GM12878 (cell line): ENCODE data around the gene PPFIA4. TPM values are rescaled to one million over a fixed set of nuclear protein-coding genes. Genes with fewer than 3 reads are reported as not detected.
A peak's percentile ranks its signal among the peaks of the same experiment; 100 is the strongest.
"Not testable (repeated sequence)": the region's sequence is repeated elsewhere in the genome, so short reads cannot be mapped to it uniquely, and the experiment has no call there.

Experiments used
- ATAC-seq: fragments of 200-7000 bp; cut with Tn5 transposase; 3 replicates; pipeline ENCODE4 v1.9.1; 2020; ENCODE audit warnings: mild to moderate bottlenecking, moderate library complexity
- BruUV-seq: library from RNA; stranded (reverse); fragments of 400-500 nt; replicated peaks from 2 replicates; lab custom pipeline; 2021; lab: Mats Ljungman, UMichigan
- CTCF ChIA-PET: fragments of 300-600 bp; sonication (Branson Sonifier 250); formaldehyde crosslinking; extraction: SDS; loops from one replicate; lab custom pipeline; 2021; ENCODE audit warnings: inconsistent platforms; lab: Yijun Ruan, JAX
- POLR2A ChIA-PET: fragments of 350-600 bp; formaldehyde crosslinking; extraction: SDS; loops from one replicate; lab custom pipeline; 2021; ENCODE audit warnings: inconsistent platforms; lab: Charles Lee
- RAD21 ChIA-PET: fragments of 300-600 bp; sonication (Branson Sonifier 250); formaldehyde crosslinking; loops from one replicate; lab custom pipeline; 2023; ENCODE audit warnings: antibody characterized with exemption; ENCODE audit not compliant: unreplicated experiment; lab: Charles Lee
- SMC1A ChIA-PET: fragments of 300-600 bp; sonication (Branson Sonifier 250); formaldehyde crosslinking; loops from one replicate; lab custom pipeline; 2023; ENCODE audit not compliant: unreplicated experiment, uncharacterized antibody; lab: Charles Lee
- DNase-seq: peaks from one replicate; pipeline ENCODE4 v3.0.0-alpha.2; 2011; ENCODE audit warnings: low read depth, low spot score
- FAIRE-seq: peaks from 3 replicates; lab custom pipeline; 2011; peaks lifted over from hg19 to GRCh38; lab: Jason Lieb, UNC
- H2AFZ ChIP-seq: 2 replicates; pipeline ENCODE4 v1.6.0; 2011; ENCODE audit warnings: low read depth, low read length, control low read depth; ENCODE audit not compliant: control insufficient read depth
- H3K27ac ChIP-seq: 2 replicates; pipeline ENCODE4 v1.5.1; 2011; ENCODE audit warnings: control low read depth; ENCODE audit not compliant: control insufficient read depth, insufficient read depth
- H3K27me3 ChIP-seq, 2 experiments: replicated peaks in 1 of 2; 2 replicates each; pipeline versions ENCODE4 v1.6.0 to v1.6.1; 2011; ENCODE audit warnings: low read length in 1 of 2; ENCODE audit not compliant: control insufficient read depth in 2 of 2, insufficient read depth in 2 of 2
- H3K36me3 ChIP-seq, 2 experiments: 2 replicates each; pipeline ENCODE4 v1.5.1; 2011; ENCODE audit warnings: low read length in 1 of 2; ENCODE audit not compliant: control insufficient read depth in 2 of 2, insufficient read depth in 2 of 2
- H3K4me1 ChIP-seq: 2 replicates; pipeline ENCODE4 v1.6.1; 2011; ENCODE audit warnings: mild to moderate bottlenecking, low read length, moderate library complexity, mixed read lengths; ENCODE audit not compliant: control insufficient read depth, insufficient read depth
- H3K4me2 ChIP-seq: 2 replicates; pipeline ENCODE4 v1.6.0; 2011; ENCODE audit warnings: control low read depth; ENCODE audit not compliant: control insufficient read depth, insufficient read depth
- H3K4me3 ChIP-seq: fragments of 200-600 bp; sonication (generic); 2 replicates; pipeline ENCODE4 v1.5.1; 2016
- H3K79me2 ChIP-seq: 2 replicates; pipeline ENCODE4 v1.6.0; 2011; ENCODE audit warnings: low read length; ENCODE audit not compliant: control insufficient read depth, insufficient read depth
- H3K9ac ChIP-seq: 2 replicates; pipeline ENCODE4 v1.8.0; 2011; ENCODE audit warnings: low read length, control low read depth, mixed read lengths; ENCODE audit not compliant: control insufficient read depth, insufficient read depth
- H3K9me3 ChIP-seq: replicated peaks from 3 replicates; pipeline ENCODE4 v1.5.1; 2011; ENCODE audit warnings: mild to moderate bottlenecking, low read length; ENCODE audit not compliant: control insufficient read depth, insufficient read depth
- H4K20me1 ChIP-seq: 2 replicates; pipeline ENCODE4 v1.6.0; 2011; ENCODE audit not compliant: control insufficient read depth, insufficient read depth
- BHLHE40 ChIP-seq, 2 experiments: fragments of 450-650 bp in 1 of 2; IDR thresholded peaks; 2 replicates each; pipeline ENCODE4 v1.6.1; 2011 to 2017; ENCODE audit warnings: low read depth in 2 of 2, borderline replicate concordance in 1 of 2, improper control_type of control experiment in 1 of 2, low read length in 1 of 2, mild to moderate bottlenecking in 1 of 2
- BRCA1 ChIP-seq: IDR thresholded peaks from 2 replicates; pipeline ENCODE4 v1.6.1; 2011; ENCODE audit warnings: low read depth, low read length, improper control_type of control experiment
- KAT2A ChIP-seq: conservative IDR thresholded peaks from 2 replicates; pipeline ENCODE4 v1.6.1; 2011; ENCODE audit warnings: low read depth, low read length; ENCODE audit not compliant: control insufficient read depth
- RUNX3 ChIP-seq: IDR thresholded peaks from 2 replicates; pipeline ENCODE4 v1.6.1; 2012; ENCODE audit warnings: low read length, inconsistent platforms
- TCF3 ChIP-seq: IDR thresholded peaks from 2 replicates; pipeline ENCODE4 v1.6.1; 2012; ENCODE audit warnings: low read depth, mild to moderate bottlenecking, low read length, borderline replicate concordance; ENCODE audit not compliant: insufficient read depth
- WGBS: methylation state at CpG from one replicate; pipeline ENCODE4 v1.1.6; 2016; ENCODE audit warnings: low lambda C conversion rate; ENCODE audit not compliant: insufficient replicate concordance, insufficient coverage; ENCODE audit errors: missing lambda C conversion rate; 5-methylcytosine and 5-hydroxymethylcytosine counted together
- in situ Hi-C: fragments of 300-500 bp; cut with MboI; formaldehyde crosslinking; loops from 9 replicates; pipeline ENCODE4 v1.14.3; 2018; ENCODE audit warnings: mixed read lengths
- intact Hi-C: fragments of 100-400 bp; cut with micrococcal nuclease; formaldehyde crosslinking; loops from one replicate; pipeline ENCODE4 v1.14.2; 2022; ENCODE audit not compliant: unreplicated experiment
- polyA plus RNA-seq, 11 experiments: library from polyadenylated mRNA; depleted of rRNA in 4 of 11; unstranded in 6 of 11; stranded (reverse) in 5 of 11; fragments of >200 nt; fragmentation: Nextera tagmentation in 4 of 11; fragmentation: Illumina TruSeq in 1 of 11; extraction: Ambion mirVana in 4 of 11; extraction: Trizol in 1 of 11; gene quantifications; 1 replicate in 1 of 11; 2 replicates in 10 of 11; pipeline versions ENCODE4 v1.2.1 to v1.2.3, GENCODE V29; 2011 to 2016; ENCODE audit warnings: inconsistent platforms in 2 of 11, missing spikeins in 2 of 11, low read depth in 1 of 11
- total RNA-seq, 4 experiments: library from RNA; depleted of rRNA in 3 of 4; stranded (reverse); fragments of >200 nt in 3 of 4; fragmentation: Illumina TruSeq in 1 of 4; extraction: Trizol in 1 of 4; gene quantifications; 2 replicates each; pipeline versions ENCODE4 v1.2.1 to v1.2.3, GENCODE V29; 2013 to 2021
- TF ChIP-seq, protein P1 (sequence below): fragments of 450-650 bp; IDR thresholded peaks from 2 replicates; pipeline ENCODE4 v1.6.1; 2016; ENCODE audit warnings: mild to moderate bottlenecking
- TF ChIP-seq, protein P2 (sequence below): fragments of 450-650 bp; conservative IDR thresholded peaks from 2 replicates; pipeline ENCODE4 v1.6.1; 2017; ENCODE audit warnings: mild to moderate bottlenecking, moderate library complexity

Gene PPFIA4
- total and polyA plus RNA-seq, 10 of the 15 experiments (the other 5 are each of a cell fraction or from before 2014, with no cell fraction given), result 0.02 to 19.7 (median 0.34) TPM; not detected in 1

DNA sequence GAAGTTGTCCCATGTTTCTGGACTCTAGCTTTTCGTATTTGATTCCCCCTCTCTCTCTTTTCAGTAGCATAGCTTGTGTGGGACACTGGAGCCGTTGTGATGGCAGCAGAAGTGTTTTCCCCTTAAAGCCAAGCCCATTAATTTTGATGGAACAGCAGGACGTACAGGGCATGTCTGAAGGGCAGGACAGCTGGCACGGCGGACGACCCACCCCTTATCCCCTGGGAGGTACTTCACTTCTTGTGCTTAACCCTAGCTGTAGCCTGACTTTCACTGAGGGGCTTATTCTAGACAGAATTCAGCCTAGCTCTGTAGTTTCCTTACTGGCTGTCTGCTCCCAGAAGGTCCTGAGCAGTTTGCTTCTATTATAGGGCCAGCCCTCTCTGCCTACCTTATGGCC, 8.6 kb upstream of the PPFIA4 start:
- no peak for FAIRE-seq
- SMC1A ChIA-PET, result no interaction called here
- H3K79me2 ChIP-seq, result peaks cover 2% of the 10 kb centered on the region; the same call in 1 of the 2 replicates
- H2AFZ ChIP-seq, result no peak overlapping the region
- RAD21 ChIA-PET, result no interaction called here
- H3K9me3 ChIP-seq, result no peaks in the 10 kb centered on the region
- intact Hi-C loops, result no loop called here
- H3K9ac ChIP-seq, result no peak overlapping the region
- H4K20me1 ChIP-seq, result no peaks in the 10 kb centered on the region
- CTCF ChIA-PET, result interaction anchor here (1.6 kb wide), 2 partner anchors 18 to 198 kb away, joined by 3 read pairs; no protein-coding TSS in a partner anchor
- TF ChIP-seq RUNX3, result no peak
- TF ChIP-seq, protein P1, sequence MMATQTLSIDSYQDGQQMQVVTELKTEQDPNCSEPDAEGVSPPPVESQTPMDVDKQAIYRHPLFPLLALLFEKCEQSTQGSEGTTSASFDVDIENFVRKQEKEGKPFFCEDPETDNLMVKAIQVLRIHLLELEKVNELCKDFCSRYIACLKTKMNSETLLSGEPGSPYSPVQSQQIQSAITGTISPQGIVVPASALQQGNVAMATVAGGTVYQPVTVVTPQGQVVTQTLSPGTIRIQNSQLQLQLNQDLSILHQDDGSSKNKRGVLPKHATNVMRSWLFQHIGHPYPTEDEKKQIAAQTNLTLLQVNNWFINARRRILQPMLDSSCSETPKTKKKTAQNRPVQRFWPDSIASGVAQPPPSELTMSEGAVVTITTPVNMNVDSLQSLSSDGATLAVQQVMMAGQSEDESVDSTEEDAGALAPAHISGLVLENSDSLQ, result no peak
- TF ChIP-seq, protein P2, sequence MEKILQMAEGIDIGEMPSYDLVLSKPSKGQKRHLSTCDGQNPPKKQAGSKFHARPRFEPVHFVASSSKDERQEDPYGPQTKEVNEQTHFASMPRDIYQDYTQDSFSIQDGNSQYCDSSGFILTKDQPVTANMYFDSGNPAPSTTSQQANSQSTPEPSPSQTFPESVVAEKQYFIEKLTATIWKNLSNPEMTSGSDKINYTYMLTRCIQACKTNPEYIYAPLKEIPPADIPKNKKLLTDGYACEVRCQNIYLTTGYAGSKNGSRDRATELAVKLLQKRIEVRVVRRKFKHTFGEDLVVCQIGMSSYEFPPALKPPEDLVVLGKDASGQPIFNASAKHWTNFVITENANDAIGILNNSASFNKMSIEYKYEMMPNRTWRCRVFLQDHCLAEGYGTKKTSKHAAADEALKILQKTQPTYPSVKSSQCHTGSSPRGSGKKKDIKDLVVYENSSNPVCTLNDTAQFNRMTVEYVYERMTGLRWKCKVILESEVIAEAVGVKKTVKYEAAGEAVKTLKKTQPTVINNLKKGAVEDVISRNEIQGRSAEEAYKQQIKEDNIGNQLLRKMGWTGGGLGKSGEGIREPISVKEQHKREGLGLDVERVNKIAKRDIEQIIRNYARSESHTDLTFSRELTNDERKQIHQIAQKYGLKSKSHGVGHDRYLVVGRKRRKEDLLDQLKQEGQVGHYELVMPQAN, result no peak
- no peak for TF ChIP-seq BRCA1
- TF ChIP-seq BHLHE40 (IDR thresholded peaks at IDR 0.05; ENCODE audit: borderline replicate concordance in 1 of 2, low read depth in 2 of 2, low read length in 1 of 2), result no peak
- TF ChIP-seq TCF3, result no peak
- TF ChIP-seq KAT2A, result no peak
- no peak overlapping the region for H3K4me3 ChIP-seq
- in situ Hi-C loops, result no loop called here
- H3K4me2 ChIP-seq, result no peak overlapping the region
- H3K27me3 ChIP-seq, result no peaks in the 10 kb centered on the region
- peaks cover 17 to 54% of the 10 kb centered on the region in 2 experiments for H3K36me3 ChIP-seq
- POLR2A ChIA-PET, result no interaction called here
- no TSS peak for BruUV-seq
- ATAC-seq, result no peak
- no peak for DNase-seq
- H3K4me1 ChIP-seq, result no peaks in the 10 kb centered on the region
- 97% methylated on average over 6 of the region's 6 CpGs for WGBS
- no peak overlapping the region for H3K27ac ChIP-seq

DNA sequence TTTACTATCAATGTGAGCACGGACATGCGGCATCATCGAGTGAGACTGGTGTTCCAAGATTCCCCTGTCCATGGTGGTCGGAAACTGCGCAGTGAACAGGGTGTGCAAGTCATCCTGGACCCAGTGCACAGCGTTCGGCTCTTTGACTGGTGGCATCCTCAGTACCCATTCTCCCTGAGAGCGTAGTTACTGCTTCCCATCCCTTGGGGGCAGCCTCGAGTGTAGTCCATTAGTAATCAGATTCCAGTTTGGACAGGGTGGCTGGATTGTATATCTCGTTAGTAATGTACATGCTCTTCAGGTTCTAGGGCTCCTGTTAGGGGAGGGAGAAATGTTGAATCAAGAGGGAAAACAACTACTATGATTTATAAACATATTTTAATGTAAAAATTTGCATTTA, 3.4 kb upstream of the PPFIA4 start:
- ChIA-PET POLR2A (interaction anchor here (0.6 to 1.7 kb wide), 2 partner anchors 13 to 679 kb away, joined by 4 to 8 read pairs; no protein-coding TSS in a partner anchor), CTCF (interaction anchor here (0.6 to 1.9 kb wide), 2 partner anchors 13 to 192 kb away, joined by 3 to 5 read pairs; no protein-coding TSS in a partner anchor)
- DNase-seq, in situ Hi-C loops, H3K4me3 ChIP-seq, H2AFZ ChIP-seq, intact Hi-C loops, H4K20me1 ChIP-seq, FAIRE-seq, BruUV-seq, H3K4me1 ChIP-seq, RAD21 ChIA-PET, SMC1A ChIA-PET, H3K9me3 ChIP-seq, H3K79me2 ChIP-seq, H3K27me3 ChIP-seq, H3K9ac ChIP-seq, H3K4me2 ChIP-seq, H3K27ac ChIP-seq: not testable (repeated sequence)
- WGBS, result 98% methylated on average over 4 of the region's 10 CpGs
- peaks cover 7 to 25% of the 10 kb centered on the region in 2 experiments for H3K36me3 ChIP-seq
- ATAC-seq, result 0 out of 3 replicates have a peak, but pooled peaks have one; percentile 9
